ENCODE results near the gene SMYD3.

DNA sequence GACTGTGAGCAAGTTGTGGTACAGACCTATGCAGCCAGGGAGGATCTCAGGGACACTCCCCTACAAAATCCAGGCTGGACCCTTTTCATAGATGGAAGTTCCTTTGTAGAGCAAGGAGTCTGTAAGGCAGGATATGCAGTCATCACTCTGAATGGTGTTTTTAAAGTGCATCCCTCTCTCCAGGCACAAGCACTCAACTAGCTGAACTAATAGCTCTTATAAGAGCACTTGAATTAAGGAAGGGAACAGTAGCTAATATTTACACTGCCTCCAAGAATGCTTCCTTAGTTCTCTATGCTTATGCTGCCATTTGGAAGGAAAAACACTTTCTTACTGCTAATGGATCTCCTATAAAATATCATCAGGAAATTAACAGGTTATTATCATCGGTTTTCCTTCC is 27.0 kb upstream of the SMYD3 start:
- no peak for TF ChIP-seq TAF1 (IDR thresholded peaks at IDR 0.05; ENCODE audit: borderline replicate concordance, insufficient read depth, low read length)
- TF ChIP-seq POLR2AphosphoS5 (IDR thresholded peaks at IDR 0.05; ENCODE audit: low read depth, low read length): no peak
- no peak for TF ChIP-seq REST (IDR thresholded peaks at IDR 0.05; ENCODE audit: insufficient read depth in 1 of 2, low read depth in 2 of 2, low read length in 2 of 2)
- TF ChIP-seq SIN3A (IDR thresholded peaks at IDR 0.05; ENCODE audit: borderline replicate concordance, insufficient read depth, low read length): no peak
- TF ChIP-seq FOXP2 (optimal IDR thresholded peaks at IDR 0.05; ENCODE audit: borderline replicate concordance, extremely low read depth, extremely low read length, insufficient read depth): no peak
